IMR-90 (cell line): ENCODE data around the gene KLHL29. TPM values are rescaled to one million over a fixed set of nuclear protein-coding genes. Genes with fewer than 3 reads are reported as not detected.

Experiments
- ATAC-seq: fragments of 200-7000 bp; cut with Tn5 transposase; 2 replicates; pipeline ENCODE4 v1.9.1; 2020; ENCODE audit warnings: low read depth, mild to moderate bottlenecking, moderate library complexity
- BruUV-seq: library from RNA; stranded (reverse); fragments of 400-500 nt; replicated peaks from 2 replicates; lab custom pipeline; 2021; lab: Mats Ljungman, UMichigan
- CTCF ChIA-PET: fragments of 300-600 bp; formaldehyde crosslinking; extraction: SDS; loops from one replicate; lab custom pipeline; 2021; ENCODE audit warnings: antibody characterized with exemption; lab: Yijun Ruan, JAX
- POLR2A ChIA-PET: fragments of 300-600 bp; sonication (Branson Sonifier 250); formaldehyde crosslinking; loops from one replicate; lab custom pipeline; 2022; ENCODE audit warnings: antibody characterized with exemption; ENCODE audit not compliant: unreplicated experiment; lab: Charles Lee
- DNase-seq: peaks from one replicate; pipeline ENCODE4 v3.0.0; 2013
- H2AFZ ChIP-seq: replicated peaks from 2 replicates; pipeline ENCODE3; 2013; ENCODE audit warnings: low read length, mild to moderate bottlenecking; ENCODE audit not compliant: poor library complexity
- H2AK5ac ChIP-seq: 2 replicates; pipeline ENCODE4 v1.6.1; 2013; ENCODE audit warnings: low read depth, low read length, inconsistent platforms
- H2AK9ac ChIP-seq: replicated peaks from 2 replicates; pipeline ENCODE3; 2013; ENCODE audit warnings: mild to moderate bottlenecking, low read depth, low read length, moderate library complexity; ENCODE audit not compliant: poor library complexity
- H2BK120ac ChIP-seq: 2 replicates; pipeline ENCODE4 v1.6.1; 2013; ENCODE audit warnings: low read depth, low read length, inconsistent platforms
- H2BK15ac ChIP-seq: 3 replicates; pipeline ENCODE4 v1.6.1; 2013; ENCODE audit warnings: low read depth, low read length, inconsistent platforms
- H2BK20ac ChIP-seq: 2 replicates; pipeline ENCODE4 v1.6.1; 2013; ENCODE audit warnings: low read depth, mild to moderate bottlenecking, inconsistent platforms, low read length, moderate library complexity
- H2BK5ac ChIP-seq: 2 replicates; pipeline ENCODE4 v1.6.1; 2013; ENCODE audit warnings: mild to moderate bottlenecking, low read depth, low read length, inconsistent platforms; ENCODE audit not compliant: poor library complexity, severe bottlenecking
- H3K14ac ChIP-seq: replicated peaks from 2 replicates; pipeline ENCODE4 v1.6.1; 2013; ENCODE audit warnings: low read depth, low read length, inconsistent platforms
- H3K18ac ChIP-seq: 2 replicates; pipeline ENCODE4 v1.6.1; 2013; ENCODE audit warnings: low read depth, low read length, control low read depth
- H3K23ac ChIP-seq: 2 replicates; pipeline ENCODE4 v1.6.1; 2013; ENCODE audit warnings: low read depth, low read length, inconsistent platforms
- H3K27ac ChIP-seq: 2 replicates; pipeline ENCODE4 v1.5.1; 2013; ENCODE audit warnings: mild to moderate bottlenecking, control low read depth, low read length; ENCODE audit not compliant: insufficient read depth
- H3K27me3 ChIP-seq: 2 replicates; pipeline ENCODE4 v1.6.1; 2013; ENCODE audit warnings: low read length; ENCODE audit not compliant: control insufficient read depth, insufficient read depth
- H3K36me3 ChIP-seq: 2 replicates; pipeline ENCODE4 v1.6.1; 2013; ENCODE audit warnings: low read length, mixed read lengths; ENCODE audit not compliant: control insufficient read depth, insufficient read depth
- H3K4ac ChIP-seq: 2 replicates; pipeline ENCODE4 v1.6.1; 2013; ENCODE audit warnings: low read depth, low read length, inconsistent platforms
- H3K4me1 ChIP-seq: 2 replicates; pipeline ENCODE4 v1.6.1; 2013; ENCODE audit warnings: low read length, mixed read lengths; ENCODE audit not compliant: control insufficient read depth, insufficient read depth
- H3K4me2 ChIP-seq: 2 replicates; pipeline ENCODE4 v1.6.1; 2013; ENCODE audit warnings: low read depth, mild to moderate bottlenecking, control low read depth, low read length, moderate library complexity
- H3K4me3 ChIP-seq: 2 replicates; pipeline ENCODE4 v1.5.1; 2013; ENCODE audit warnings: low read depth, mild to moderate bottlenecking, control low read depth, low read length, moderate library complexity; ENCODE audit not compliant: insufficient read depth
- H3K56ac ChIP-seq: 2 replicates; pipeline ENCODE4 v1.6.1; 2013; ENCODE audit warnings: low read length, inconsistent platforms; ENCODE audit not compliant: insufficient read depth; ENCODE audit errors: extremely low read depth
- H3K79me1 ChIP-seq, 2 experiments: 2 replicates each; pipeline ENCODE4 v1.6.1; 2013; ENCODE audit warnings: low read length in 2 of 2, inconsistent platforms in 1 of 2, low read depth in 1 of 2
- H3K9ac ChIP-seq: 2 replicates; pipeline ENCODE4 v1.6.1; 2013; ENCODE audit warnings: low read depth, low read length, control low read depth
- H3K9me1 ChIP-seq: 2 replicates; pipeline ENCODE4 v1.6.1; 2013; ENCODE audit warnings: low read length, inconsistent platforms; ENCODE audit not compliant: insufficient read depth
- H3K9me3 ChIP-seq: 2 replicates; pipeline ENCODE4 v1.6.1; 2013; ENCODE audit warnings: low read length; ENCODE audit not compliant: control insufficient read depth, insufficient read depth
- H4K20me1 ChIP-seq: 2 replicates; pipeline ENCODE4 v1.6.1; 2013; ENCODE audit warnings: low read length, inconsistent platforms; ENCODE audit not compliant: insufficient read depth
- H4K5ac ChIP-seq: 2 replicates; pipeline ENCODE4 v1.6.1; 2013; ENCODE audit warnings: mild to moderate bottlenecking, low read depth, low read length, control low read depth
- H4K8ac ChIP-seq, 2 experiments: 2 replicates each; pipeline ENCODE4 v1.6.1; 2013; ENCODE audit warnings: low read depth in 2 of 2, low read length in 2 of 2, control low read depth in 1 of 2, inconsistent platforms in 1 of 2
- H4K91ac ChIP-seq: 2 replicates; pipeline ENCODE4 v1.6.1; 2013; ENCODE audit warnings: low read depth, low read length, inconsistent platforms; ENCODE audit not compliant: insufficient read depth
- ELK1 ChIP-seq: fragments of 150-350 bp; IDR thresholded peaks from 2 replicates; pipeline ENCODE4 v1.6.1; 2016; ENCODE audit warnings: low read depth, mild to moderate bottlenecking, low read length, moderate library complexity, borderline replicate concordance
- WGBS, 2 experiments: methylation state at CpG; one replicate each; pipeline versions ENCODE4 v1.1.5 to v1.1.7; 2013; ENCODE audit warnings: missing lambda C conversion rate in 2 of 2; ENCODE audit not compliant: insufficient read length in 1 of 2; ENCODE audit errors: extremely low coverage in 2 of 2; 5-methylcytosine and 5-hydroxymethylcytosine counted together
- dilution Hi-C: fragments of 300-500 bp; cut with HindIII; formaldehyde crosslinking; loops from one replicate; pipeline ENCODE4 v1.14.3; 2018; ENCODE audit warnings: low sequenced_read_pairs; ENCODE audit not compliant: unreplicated experiment
- in situ Hi-C: fragments of 300-500 bp; cut with MboI; formaldehyde crosslinking; loops from 3 replicates; pipeline ENCODE4 v1.14.3; 2019; ENCODE audit warnings: low sequenced_read_pairs, inconsistent platforms, mixed read lengths
- intact Hi-C: fragments of 100-400 bp; cut with micrococcal nuclease; formaldehyde crosslinking; loops from 2 replicates; pipeline ENCODE4 v1.10.0; 2022
- polyA plus RNA-seq, 3 experiments: library from polyadenylated mRNA; depleted of rRNA; stranded (reverse); fragments of >200 nt; gene quantifications; 2 replicates each; pipeline ENCODE4 v1.2.3, GENCODE V29; 2012; ENCODE audit warnings: low replicate concordance in 1 of 3
- total RNA-seq: library from RNA; depleted of rRNA; stranded (reverse); fragments of >200 nt; gene quantifications from 2 replicates; pipeline ENCODE4 v1.2.3, GENCODE V29; 2012

The KLHL29 gene
- total and polyA plus RNA-seq, 2 of the 4 experiments (the other 2 are of a cell fraction) = 2.0 to 8.0 TPM

GRCh38 chr2:23563151-23563550, 178.2 kb downstream of the KLHL29 start:
- Histone ChIP-seq H2AK5ac (no peak overlapping the region), H4K8ac (no peak overlapping the region), H3K18ac (no peak overlapping the region; the same call in 1 of the 2 replicates), H3K4me2 (no peak overlapping the region), H3K4me3 (no peak overlapping the region), H2AK9ac (no peak overlapping the region), H3K9me1 (peaks cover 7% of the 10 kb centered on the region), H4K5ac (no peak overlapping the region), H2BK20ac (no peak overlapping the region), H3K27ac (no peak overlapping the region), H3K79me1 (peaks cover 3 to 5% of the 10 kb centered on the region in 2 experiments; a peak in 3 of 4 replicates), H3K4ac (no peak overlapping the region), H3K9me3 (no peaks in the 10 kb centered on the region), H2BK120ac (no peak overlapping the region), H3K56ac (no peak overlapping the region), H4K20me1 (peaks cover 3% of the 10 kb centered on the region), H2BK15ac (no peak overlapping the region), H2BK5ac (no peak overlapping the region), H3K14ac (no peak overlapping the region), H2AFZ (peak overlapping the region; percentile 0), H4K91ac (no peak overlapping the region), H3K36me3 (peaks cover 3% of the 10 kb centered on the region), H3K9ac (no peak overlapping the region), H3K27me3 (no peaks in the 10 kb centered on the region), H3K23ac (no peak overlapping the region), H3K4me1 (peaks cover 16% of the 10 kb centered on the region; the same call in 1 of the 2 replicates)
- dilution Hi-C loops = no loop called here
- no TSS peak for BruUV-seq
- WGBS, 2 experiments = 50% methylated on average over 2 of the region's 10 CpGs; no CpG with 5 or more reads in 1 of the 2 experiments
- DNase-seq = no peak
- in situ Hi-C loops = no loop called here
- ATAC-seq = no peak; the same call in 1 of the 2 replicates
- ChIA-PET POLR2A (no interaction called here), CTCF (no interaction called here)
- no peak for TF ChIP-seq ELK1
- intact Hi-C loops = no loop called here
